Heart left ventricle (tissue), 13 donors: ENCODE data around the gene TCEAL6.

Experiments
- CTCF ChIP-seq, 12 donors: fragments of 200-600 bp; sonication (generic) in 4 of 12; IDR thresholded peaks; one replicate each; pipeline versions ENCODE4 v1.5.0 to v1.8.0; 2018 to 2022; ENCODE audit warnings: antibody characterized with exemption in 12 of 12, mild to moderate bottlenecking in 5 of 12
- POLR2A ChIP-seq, 2 donors: fragments of 450-650 bp; IDR thresholded peaks; one replicate each; pipeline ENCODE4 v1.6.1; 2017; ENCODE audit warnings: antibody characterized with exemption in 2 of 2, mild to moderate bottlenecking in 2 of 2, moderate library complexity in 2 of 2
- donor health status: ischemic (EF 13 %, LVEDD 7.1; RV severe dilation, severe dysfunction).
- donor health status: DM: no; HTN: yes; CAD: no.
- donor health status: DM: no; HTN: no; CAD: no.
- donor health status: ischemic (EF 25% LVEDD 6.9; RV normal size, moderate dysfunction).
- donor health status: ischemic (EF 25% LVEDD 5.7; RV mildly dilated, moderate dysfunction).
- donor health status: ischemic (EF 35%, LVEDD 5.7; RV mildly dilated, moderate dysfunction).
- donor health status: nonischemic (EF 11% LVEDD 7.7; RV severe dilation, severe dysfunction).
- donor health status: DM: yes; HTN: yes; CAD: no.
- donor health status: PGD.
- donor health status: ischemic (EF 29% LVEDD 5.4; RV normal size, mild dysfunction).
- donor health status: nonischemic (EF 23%, LVEDD 6.1; RV moderate dilation, normal function).

GRCh38 chrX:102126863-102127262 lies 15.4 kb downstream of the TCEAL6 start:
- TF ChIP-seq CTCF (IDR thresholded peaks at IDR 0.05): no peak
- TF ChIP-seq POLR2A (IDR thresholded peaks at IDR 0.05): no peak
